ENCODE results near the gene GIMAP4. TPM values are rescaled to one million over a fixed set of nuclear protein-coding genes. Genes with fewer than 3 reads are reported as not detected.

GIMAP4 gene
- total and polyA plus RNA-seq, 9 of the 15 experiments (the other 6 are each of a cell fraction or from before 2014, with no cell fraction given): 0.42 TPM; not detected in 8

DNA sequence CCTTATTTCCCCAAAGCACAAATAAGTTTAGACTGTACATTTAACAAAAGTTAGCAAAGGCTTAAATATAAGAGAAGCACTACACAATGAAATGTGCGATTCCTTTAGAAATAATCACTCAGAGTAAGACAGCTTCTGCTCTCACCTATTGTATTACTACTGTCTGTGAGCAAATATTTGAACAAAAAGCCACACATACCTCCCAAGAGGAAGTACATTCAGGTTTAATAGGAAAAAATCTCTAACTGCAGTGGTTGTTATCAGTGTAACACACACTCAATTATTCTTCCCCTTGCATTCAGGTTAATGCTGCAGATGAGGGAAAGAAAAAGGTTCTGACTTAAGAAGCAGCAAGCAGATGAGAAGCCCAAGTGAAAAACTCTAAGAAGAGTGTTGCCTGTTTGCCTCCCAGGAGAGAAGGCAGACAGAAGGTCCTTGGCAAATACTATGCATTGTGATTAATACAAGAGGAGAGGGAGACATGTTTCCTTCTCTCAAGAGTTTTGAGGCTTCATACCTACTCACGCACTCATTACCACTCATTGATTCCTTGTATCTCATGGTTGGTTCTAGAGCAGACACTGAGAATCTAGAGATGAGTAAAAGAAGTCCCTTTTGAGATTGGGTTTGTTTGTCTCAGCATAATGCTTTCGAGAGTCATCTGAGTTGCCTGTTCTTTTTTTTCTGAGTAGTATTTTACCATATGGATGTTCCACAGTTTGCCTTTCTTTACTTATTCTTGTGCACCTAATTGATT, 13.6 kb downstream of the GIMAP4 start:
- H3K4me3 ChIP-seq: no peak overlapping the region
- POLR2A ChIA-PET: no interaction called here
- no peaks in the 10 kb centered on the region for H3K9me3 ChIP-seq (replicated peaks; ENCODE audit: control insufficient read depth, insufficient read depth, low read depth, low read length)
- no peak overlapping the region for H2AFZ ChIP-seq (ENCODE audit: low read depth, low read length)
- TF ChIP-seq ZNF41 (CRISPR knock-in tag; conservative IDR thresholded peaks at IDR 0.05) (no peak), MAFG (tag; conservative IDR thresholded peaks at IDR 0.05) (no peak)
- no peaks in the 10 kb centered on the region for H4K20me1 ChIP-seq (replicated peaks; ENCODE audit: control insufficient read depth, insufficient read depth, low read length)
- H3K27me3 ChIP-seq (ENCODE audit: control insufficient read depth in 2 of 2, insufficient read depth in 2 of 2, low read length in 2 of 2): peaks cover 0 to 2% of the 10 kb centered on the region in 2 experiments; a peak in 1 of 5 replicates
- ATAC-seq (no peak), DNase-seq (ENCODE audit: extremely low read depth in 1 of 4, low spot score in 3 of 4) (no peak), FAIRE-seq (no peak)
- H3K9ac ChIP-seq (ENCODE audit: insufficient read depth in 1 of 2, low read depth in 2 of 2, low read length in 2 of 2): no peak overlapping the region
- WGBS (ENCODE audit: insufficient coverage, low coverage, missing lambda C conversion rate): 0% methylated on average over 3 of the region's 3 CpGs
- CTCF ChIA-PET (ENCODE audit: low intra/inter-chr PET ratio): no interaction called here
- no peaks in the 10 kb centered on the region for H3K36me3 ChIP-seq (ENCODE audit: control insufficient read depth, insufficient read depth, low read length)
- H3K79me2 ChIP-seq (ENCODE audit: control insufficient read depth, insufficient read depth, low read length): no peaks in the 10 kb centered on the region
- no TSS peak for BruUV-seq (replicated peaks)
- no peaks in the 10 kb centered on the region for H3K9me1 ChIP-seq (ENCODE audit: control insufficient read depth, insufficient read depth, low read length)
- no peak overlapping the region for H3K27ac ChIP-seq (ENCODE audit: extremely low read depth, low read depth, low read length)
- H3K4me1 ChIP-seq (replicated peaks in 1 of 2; ENCODE audit: control insufficient read depth in 2 of 2, insufficient read depth in 2 of 2, low read length in 2 of 2): no peaks in the 10 kb centered on the region
- intact Hi-C loops (cut with micrococcal nuclease) (no loop called here), in situ Hi-C loops (cut with MboI) (no loop called here)
- no peak overlapping the region for H3K4me2 ChIP-seq (ENCODE audit: insufficient read depth, low read length)

- H3K9me3 ChIP-seq (replicated peaks; ENCODE audit: control insufficient read depth, insufficient read depth, low read depth, low read length): no peaks in the 10 kb centered on the region
- no peak overlapping the region for H3K27ac ChIP-seq (ENCODE audit: extremely low read depth, low read depth, low read length)
- H3K9me1 ChIP-seq (ENCODE audit: control insufficient read depth, insufficient read depth, low read length): no peaks in the 10 kb centered on the region
- no peak overlapping the region for H3K4me2 ChIP-seq (ENCODE audit: insufficient read depth, low read length)
- intact Hi-C loops (cut with micrococcal nuclease) (no loop called here), in situ Hi-C loops (cut with MboI) (no loop called here)
- no peaks in the 10 kb centered on the region for H3K79me2 ChIP-seq (ENCODE audit: control insufficient read depth, insufficient read depth, low read length)
- H3K9ac ChIP-seq (ENCODE audit: insufficient read depth in 1 of 2, low read depth in 2 of 2, low read length in 2 of 2): no peak overlapping the region
- WGBS (ENCODE audit: insufficient coverage, low coverage, missing lambda C conversion rate): 0% methylated on average over 7 of the region's 7 CpGs
- ChIA-PET POLR2A (no interaction called here), CTCF (ENCODE audit: low intra/inter-chr PET ratio) (no interaction called here)
- ATAC-seq (no peak), DNase-seq (ENCODE audit: extremely low read depth in 1 of 4, low spot score in 3 of 4) (no peak), FAIRE-seq (no peak)
- H3K4me1 ChIP-seq (replicated peaks in 1 of 2; ENCODE audit: control insufficient read depth in 2 of 2, insufficient read depth in 2 of 2, low read length in 2 of 2): no peaks in the 10 kb centered on the region
- BruUV-seq (replicated peaks): no TSS peak
- H3K4me3 ChIP-seq: no peak overlapping the region
- H4K20me1 ChIP-seq (replicated peaks; ENCODE audit: control insufficient read depth, insufficient read depth, low read length): no peaks in the 10 kb centered on the region
- H2AFZ ChIP-seq (ENCODE audit: low read depth, low read length): no peak overlapping the region
- peaks cover 0 to 2% of the 10 kb centered on the region in 2 experiments; a peak in 1 of 5 replicates for H3K27me3 ChIP-seq (ENCODE audit: control insufficient read depth in 2 of 2, insufficient read depth in 2 of 2, low read length in 2 of 2)
- H3K36me3 ChIP-seq (ENCODE audit: control insufficient read depth, insufficient read depth, low read length): no peaks in the 10 kb centered on the region
- TF ChIP-seq E2F3 (CRISPR knock-in tag; IDR thresholded peaks at IDR 0.05) (no peak), NR1H2 (CRISPR knock-in tag; IDR thresholded peaks at IDR 0.05) (no peak), NKRF (IDR thresholded peaks at IDR 0.05; ENCODE audit: borderline replicate concordance) (no peak), HCFC1 (IDR thresholded peaks at IDR 0.05; ENCODE audit: low read depth, low read length) (no peak), ZEB2 (IDR thresholded peaks at IDR 0.05) (no peak), MEF2A (IDR thresholded peaks at IDR 0.05; ENCODE audit: control insufficient read depth, low read depth, low read length) (no peak), PHTF2 (CRISPR knock-in tag; IDR thresholded peaks at IDR 0.05) (no peak), PCBP2 (IDR thresholded peaks at IDR 0.05; ENCODE audit: low read depth, low read length, poor library complexity, severe bottlenecking) (no peak), EWSR1 (IDR thresholded peaks at IDR 0.05; ENCODE audit: borderline replicate concordance, low read depth, partially characterized antibody) (no peak), ZNF57 (CRISPR knock-in tag; IDR thresholded peaks at IDR 0.05) (no peak), MITF (IDR thresholded peaks at IDR 0.05) (no peak), ZNF76 (CRISPR knock-in tag; IDR thresholded peaks at IDR 0.05; ENCODE audit: borderline replicate concordance) (no peak)
Measured at GRCh38 chr7:150585199-150585598, 18.0 kb downstream of the GIMAP4 start.

Measured in K562 (cell line).